Skeletal muscle satellite cell (primary cell): ENCODE data around the gene DHX15.

ENCODE experiments used
- H3K27me3 ChIP-seq: 2 replicates; pipeline ENCODE4 v1.7.0; 2013; ENCODE audit warnings: low read length; ENCODE audit not compliant: control insufficient read depth, insufficient read depth
- H3K36me3 ChIP-seq: 2 replicates; pipeline ENCODE4 v1.7.0; 2013; ENCODE audit warnings: mild to moderate bottlenecking, control low read depth, low read length; ENCODE audit not compliant: insufficient read depth
- H3K4me1 ChIP-seq: 2 replicates; pipeline ENCODE4 v1.7.0; 2013; ENCODE audit warnings: low read length; ENCODE audit not compliant: control insufficient read depth, insufficient read depth
- H3K4me2 ChIP-seq: 2 replicates; pipeline ENCODE4 v1.7.0; 2013; ENCODE audit warnings: mild to moderate bottlenecking, low read length
- H3K4me3 ChIP-seq: 2 replicates; pipeline ENCODE4 v1.7.0; 2013; ENCODE audit warnings: low read length
- H3K9ac ChIP-seq: 2 replicates; pipeline ENCODE4 v1.7.0; 2013; ENCODE audit warnings: mild to moderate bottlenecking, low read depth, low read length, moderate library complexity
- H3K9me3 ChIP-seq: replicated peaks from 2 replicates; pipeline ENCODE4 v1.7.0; 2013; ENCODE audit warnings: mild to moderate bottlenecking, control low read depth, low read length

The DHX15 gene

DNA sequence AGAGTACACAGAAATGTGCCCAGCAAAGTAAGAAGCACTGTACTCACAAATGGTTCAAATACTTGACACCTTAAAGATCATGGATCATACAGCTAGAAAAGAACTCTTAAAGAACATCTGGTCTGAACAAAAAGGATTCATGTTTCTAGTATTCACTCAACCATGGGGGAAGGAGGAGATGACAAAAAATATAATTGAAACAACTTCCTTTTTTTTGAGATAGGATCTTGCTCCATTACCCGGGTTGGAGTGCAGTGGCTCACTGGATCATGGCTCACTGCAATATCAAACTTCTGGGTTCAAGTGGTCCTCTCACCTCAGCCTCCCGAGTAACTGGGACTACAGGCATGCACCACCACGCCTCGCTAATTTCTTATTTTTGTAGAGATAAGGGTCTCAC is 6.0 kb downstream of the DHX15 start:
- Histone ChIP-seq H3K4me3 (no peak overlapping the region), H3K9me3 (no peaks in the 10 kb centered on the region), H3K27me3 (no peaks in the 10 kb centered on the region), H3K4me1 (peaks cover 11% of the 10 kb centered on the region), H3K4me2 (no peak overlapping the region), H3K9ac (no peak overlapping the region), H3K36me3 (peaks cover 35% of the 10 kb centered on the region)

DNA sequence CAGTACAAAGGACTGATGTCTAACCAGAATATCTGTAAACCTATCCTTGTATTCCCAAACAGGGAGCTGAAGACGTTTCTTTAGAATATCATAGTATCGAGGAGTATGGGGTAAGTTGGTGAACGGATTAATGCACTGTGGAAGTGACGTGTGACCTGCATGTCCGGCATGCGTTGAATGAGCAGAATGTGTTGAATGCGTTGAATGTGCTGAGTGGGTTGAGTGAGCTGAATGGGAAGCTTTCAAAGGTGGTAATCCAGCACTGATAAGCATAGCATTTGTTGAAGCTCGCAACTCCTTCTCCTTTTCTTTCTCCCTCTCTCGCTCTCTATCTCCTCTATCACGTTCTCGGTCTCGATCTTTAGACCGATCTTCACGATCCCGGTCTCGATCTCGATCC is 8.1 kb downstream of the DHX15 start:
- Histone ChIP-seq H3K27me3 (no peaks in the 10 kb centered on the region), H3K9ac (no peak overlapping the region), H3K4me3 (no peak overlapping the region), H3K36me3 (peaks cover 51% of the 10 kb centered on the region), H3K4me1 (no peaks in the 10 kb centered on the region), H3K9me3 (no peaks in the 10 kb centered on the region), H3K4me2 (no peak overlapping the region)

DNA sequence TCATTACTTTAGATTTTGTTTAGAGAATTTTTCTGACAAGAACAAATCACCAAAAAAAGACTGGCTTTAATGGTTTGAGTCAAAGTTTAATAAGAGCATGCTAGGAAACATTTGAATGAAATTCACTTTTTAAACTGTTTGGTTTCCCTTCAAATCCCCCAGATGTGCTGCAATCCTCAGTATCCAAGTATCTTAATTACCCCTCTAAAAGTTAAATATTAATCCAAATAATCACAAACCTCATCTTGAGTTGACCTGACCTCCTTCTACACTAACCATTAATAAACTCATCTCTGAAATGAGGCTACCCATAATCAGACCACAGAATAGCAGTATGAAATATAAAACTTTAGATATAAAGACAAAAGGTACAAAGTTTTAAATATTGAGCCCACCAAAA is 10.1 kb downstream of the DHX15 start:
- peaks cover 64% of the 10 kb centered on the region for H3K36me3 ChIP-seq
- H3K9me3 ChIP-seq = no peaks in the 10 kb centered on the region
- H3K9ac ChIP-seq = no peak overlapping the region

DNA sequence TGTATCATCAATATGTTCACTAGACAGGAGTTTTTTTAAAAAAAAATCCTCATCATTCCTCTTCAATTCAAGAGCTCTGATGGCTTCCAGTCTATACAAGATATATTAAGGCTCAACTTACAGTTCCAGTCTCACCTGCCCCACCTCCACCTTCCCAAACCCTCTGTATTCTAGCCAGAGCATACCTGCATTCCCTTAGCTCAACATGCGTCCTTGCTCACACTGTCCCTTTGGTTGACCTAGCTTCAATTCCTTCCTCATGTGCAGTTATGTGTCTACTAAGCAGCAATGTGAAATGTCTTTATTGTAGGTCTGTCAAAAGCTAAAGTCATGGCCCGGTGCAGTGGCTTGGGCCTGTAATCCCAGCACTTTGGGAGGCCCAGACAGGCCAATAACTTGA is 10.8 kb downstream of the DHX15 start:
- Histone ChIP-seq H3K9me3 (no peaks in the 10 kb centered on the region), H3K4me3 (no peak overlapping the region), H3K4me2 (no peak overlapping the region), H3K9ac (no peak overlapping the region), H3K36me3 (peaks cover 64% of the 10 kb centered on the region), H3K4me1 (peaks cover 2% of the 10 kb centered on the region), H3K27me3 (no peaks in the 10 kb centered on the region)

More for the DNA sequence above, 10.1 kb downstream of the DHX15 start:
- no peaks in the 10 kb centered on the region for H3K27me3 ChIP-seq
- H3K4me3 ChIP-seq = no peak overlapping the region
- H3K4me1 ChIP-seq = no peaks in the 10 kb centered on the region
- no peak overlapping the region for H3K4me2 ChIP-seq

DNA sequence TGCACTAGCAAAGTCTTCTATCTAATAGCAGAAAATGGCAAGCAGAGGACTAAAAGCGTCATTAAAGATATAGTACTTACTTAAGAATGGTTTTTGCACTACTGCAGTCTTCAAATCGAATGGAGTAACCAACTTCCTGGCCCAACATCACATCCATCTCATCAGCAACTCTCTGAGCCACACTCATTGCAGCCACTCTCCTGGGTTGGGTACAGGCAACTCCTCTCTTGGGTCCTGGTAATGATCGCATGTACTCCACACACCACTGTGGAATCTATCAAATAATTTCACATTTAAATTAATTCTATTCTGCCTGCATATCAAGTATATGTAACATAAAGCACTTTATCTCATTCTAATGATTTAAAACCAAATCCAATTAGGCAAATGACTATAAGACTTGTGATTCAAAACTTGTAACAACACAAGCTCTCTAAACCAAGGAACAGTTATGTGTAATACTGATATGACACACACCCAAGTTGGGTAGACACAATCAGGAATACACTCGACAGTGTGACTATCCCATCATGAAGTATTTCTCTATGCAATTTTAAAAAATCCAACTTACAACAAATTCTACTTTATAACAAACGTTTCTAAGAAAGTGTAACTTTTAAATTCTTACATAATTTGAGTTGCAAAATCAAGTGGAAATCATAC is 13.6 kb downstream of the DHX15 start:
- H3K36me3 ChIP-seq = peaks cover 53% of the 10 kb centered on the region
- H3K27me3 ChIP-seq = no peaks in the 10 kb centered on the region
- no peak overlapping the region for H3K4me2 ChIP-seq
- no peak overlapping the region for H3K9ac ChIP-seq
- H3K4me1 ChIP-seq = peaks cover 9% of the 10 kb centered on the region
- no peak overlapping the region for H3K4me3 ChIP-seq
- no peaks in the 10 kb centered on the region for H3K9me3 ChIP-seq

DNA sequence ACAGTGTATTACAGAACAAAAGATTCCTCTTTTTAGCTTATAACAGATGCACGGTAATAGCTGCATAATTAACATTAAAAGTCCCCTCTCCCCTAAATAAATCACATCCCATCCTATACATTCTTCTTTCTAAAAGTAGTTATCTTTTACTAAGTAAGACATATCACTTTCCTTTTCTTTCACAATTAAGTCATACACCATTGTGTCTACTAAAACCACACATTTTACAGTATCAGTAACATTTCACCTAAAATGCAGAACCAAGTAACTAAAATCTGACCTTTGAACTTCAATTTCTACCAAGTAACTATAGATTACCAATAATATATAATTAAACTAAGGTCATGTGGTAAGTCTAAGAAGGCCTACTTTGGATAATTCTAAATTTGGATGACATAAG is 14.2 kb downstream of the DHX15 start:
- H3K4me1 ChIP-seq = peaks cover 10% of the 10 kb centered on the region
- H3K4me2 ChIP-seq = no peak overlapping the region
- H3K36me3 ChIP-seq = peaks cover 49% of the 10 kb centered on the region
- no peak overlapping the region for H3K9ac ChIP-seq
- H3K4me3 ChIP-seq = no peak overlapping the region
- no peaks in the 10 kb centered on the region for H3K9me3 ChIP-seq
- H3K27me3 ChIP-seq = no peaks in the 10 kb centered on the region

DNA sequence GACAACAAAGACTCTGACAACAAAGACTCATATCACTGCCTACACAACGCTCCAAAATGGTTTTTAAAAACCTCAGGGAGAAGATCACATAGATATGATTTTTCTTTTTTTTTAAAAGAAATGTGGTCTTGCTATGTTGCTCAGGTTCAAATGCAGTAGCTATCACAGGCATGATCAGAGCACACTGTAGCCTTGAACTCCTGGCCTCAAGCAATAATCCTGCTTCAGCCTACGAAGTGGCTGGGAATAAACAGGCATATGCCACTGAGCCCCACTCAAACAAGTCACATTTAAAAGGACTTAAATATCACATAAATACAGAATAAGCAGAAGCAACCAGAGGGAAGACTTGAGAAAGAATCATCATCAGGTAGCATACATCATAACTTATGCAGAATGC is 14.7 kb downstream of the DHX15 start:
- H3K9me3 ChIP-seq = no peaks in the 10 kb centered on the region
- no peak overlapping the region for H3K9ac ChIP-seq
- H3K4me2 ChIP-seq = no peak overlapping the region
- no peaks in the 10 kb centered on the region for H3K27me3 ChIP-seq
- no peak overlapping the region for H3K4me3 ChIP-seq
- H3K36me3 ChIP-seq = peaks cover 43% of the 10 kb centered on the region
- H3K4me1 ChIP-seq = peaks cover 15% of the 10 kb centered on the region

DNA sequence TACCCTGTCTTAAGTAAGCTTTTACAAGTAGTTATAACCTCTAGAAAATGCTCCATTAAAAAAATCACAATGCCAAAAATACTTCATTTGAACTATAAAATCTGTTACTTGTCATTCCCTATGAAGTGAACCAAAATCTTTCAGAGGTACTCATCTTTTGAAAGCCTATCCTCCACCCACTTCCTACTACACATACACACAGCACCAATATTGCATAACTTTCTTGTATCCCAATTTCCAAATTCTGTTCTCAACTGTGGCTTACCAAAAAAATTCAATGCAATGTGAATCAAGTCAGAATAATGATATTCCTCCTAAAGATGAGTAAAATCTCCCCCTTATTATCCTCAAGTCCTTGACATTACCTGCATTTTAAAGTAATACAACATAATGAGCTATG is 15.9 kb downstream of the DHX15 start:
- no peaks in the 10 kb centered on the region for H3K9me3 ChIP-seq
- peaks cover 17% of the 10 kb centered on the region for H3K4me1 ChIP-seq
- H3K4me2 ChIP-seq = no peak overlapping the region
- no peak overlapping the region for H3K9ac ChIP-seq
- peaks cover 40% of the 10 kb centered on the region for H3K36me3 ChIP-seq
- no peak overlapping the region for H3K4me3 ChIP-seq
- no peaks in the 10 kb centered on the region for H3K27me3 ChIP-seq

DNA sequence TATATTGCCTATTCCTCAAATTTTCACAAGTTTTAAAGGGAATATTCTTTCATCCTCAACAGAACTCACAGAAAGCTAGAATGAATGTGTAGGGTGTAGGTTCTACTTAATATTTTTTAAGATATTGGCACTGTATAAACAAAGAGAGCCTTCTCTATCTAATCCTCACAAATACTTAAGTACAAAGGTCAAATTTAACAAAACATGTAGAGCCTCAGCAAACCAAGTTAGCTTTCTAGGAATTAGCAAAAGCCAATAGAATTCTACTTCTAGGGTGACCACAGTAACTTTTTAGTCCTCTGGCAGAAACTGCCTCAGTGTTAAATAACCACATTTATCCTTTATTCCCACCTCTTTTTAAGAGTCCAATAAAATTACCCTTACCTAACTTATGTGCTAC is 19.3 kb downstream of the DHX15 start:
- no peak overlapping the region for H3K4me2 ChIP-seq
- no peaks in the 10 kb centered on the region for H3K9me3 ChIP-seq
- no peak overlapping the region for H3K4me3 ChIP-seq
- H3K9ac ChIP-seq = no peak overlapping the region
- no peaks in the 10 kb centered on the region for H3K27me3 ChIP-seq
- peaks cover 28% of the 10 kb centered on the region for H3K4me1 ChIP-seq
- peaks cover 27% of the 10 kb centered on the region for H3K36me3 ChIP-seq

DNA sequence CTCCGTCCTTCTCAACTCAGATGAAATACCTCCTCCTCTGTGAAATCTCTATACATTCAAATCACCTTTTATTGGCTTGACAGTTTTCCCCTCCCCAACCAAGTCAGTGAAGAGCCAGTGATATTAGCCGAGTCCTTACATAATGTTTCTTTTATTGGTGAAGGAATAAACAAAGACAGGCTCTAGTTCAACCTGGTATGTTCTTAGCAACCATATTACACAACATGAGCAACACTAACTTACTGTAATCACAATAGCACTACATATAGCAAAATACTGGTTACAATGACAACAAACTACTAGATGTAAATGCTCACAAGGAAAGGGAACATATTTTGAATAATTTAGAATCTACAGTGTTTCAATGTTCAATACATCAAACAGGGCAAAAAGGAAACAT is 19.9 kb downstream of the DHX15 start:
- H3K4me2 ChIP-seq = no peak overlapping the region
- H3K4me3 ChIP-seq = no peak overlapping the region
- H3K9me3 ChIP-seq = no peaks in the 10 kb centered on the region
- peaks cover 32% of the 10 kb centered on the region for H3K4me1 ChIP-seq
- H3K9ac ChIP-seq = no peak overlapping the region
- H3K27me3 ChIP-seq = no peaks in the 10 kb centered on the region
- H3K36me3 ChIP-seq = peaks cover 25% of the 10 kb centered on the region

DNA sequence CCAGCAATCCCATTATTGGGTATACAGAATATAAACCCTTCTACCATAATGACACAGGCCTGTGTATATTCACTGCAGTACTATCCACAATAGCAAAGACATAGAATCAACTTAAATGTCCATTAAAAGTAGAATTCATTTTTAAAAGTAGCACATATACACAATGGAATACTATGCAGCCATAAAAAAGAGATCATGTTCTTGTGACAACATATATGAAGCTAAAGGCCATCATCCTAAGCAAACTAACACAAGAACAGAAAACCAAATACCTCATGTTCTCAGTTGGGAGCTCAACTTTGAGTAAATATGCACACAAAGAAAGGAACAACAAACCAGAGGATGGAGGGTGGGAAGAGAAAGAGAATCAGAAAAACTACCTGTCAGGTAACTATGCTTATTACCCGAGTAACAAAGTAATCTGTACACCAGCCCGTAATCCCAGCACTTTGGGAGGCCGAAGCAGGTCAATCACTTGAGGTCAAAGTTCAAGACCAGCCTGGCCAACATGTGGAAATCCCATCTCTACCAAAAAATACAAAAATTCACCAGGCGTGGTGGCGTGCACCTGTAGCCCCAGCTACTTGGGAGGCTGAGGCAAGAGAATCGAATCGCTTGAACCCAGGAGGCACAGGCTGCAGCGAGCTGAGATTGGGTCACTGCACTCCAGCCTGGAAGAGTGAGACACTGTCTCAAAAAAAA is 22.8 kb downstream of the DHX15 start:
- Histone ChIP-seq H3K9me3 (no peaks in the 10 kb centered on the region), H3K4me2 (peak overlapping the region; percentile 26), H3K4me3 (no peak overlapping the region), H3K9ac (no peak overlapping the region), H3K4me1 (peaks cover 50% of the 10 kb centered on the region), H3K27me3 (no peaks in the 10 kb centered on the region), H3K36me3 (peaks cover 20% of the 10 kb centered on the region)

DNA sequence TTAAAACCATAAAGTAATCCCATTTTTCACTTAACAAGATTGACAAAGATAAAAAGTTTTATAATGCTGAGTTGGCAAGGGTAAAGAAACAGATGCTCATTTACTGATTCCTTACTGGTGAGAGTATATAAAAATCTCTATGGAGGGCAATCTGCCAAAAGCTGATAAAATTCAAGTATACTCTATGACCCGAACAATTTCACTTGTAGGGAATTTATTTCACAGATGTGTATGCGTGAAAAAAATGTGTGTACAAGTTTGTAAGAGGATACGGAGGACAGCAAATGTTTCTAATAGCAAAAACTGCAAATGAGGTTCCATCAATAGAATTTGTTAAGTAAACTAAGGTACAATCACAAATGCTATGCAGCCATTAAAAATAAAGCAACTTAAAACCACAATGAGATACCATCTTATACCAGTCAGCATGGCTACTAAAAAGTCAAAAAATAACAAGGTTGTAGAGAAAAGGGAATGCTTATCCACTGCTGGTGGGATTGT is 23.4 kb downstream of the DHX15 start:
- no peaks in the 10 kb centered on the region for H3K27me3 ChIP-seq
- peaks cover 21% of the 10 kb centered on the region for H3K36me3 ChIP-seq
- no peaks in the 10 kb centered on the region for H3K9me3 ChIP-seq
- peak overlapping the region; percentile 26 for H3K4me2 ChIP-seq
- H3K9ac ChIP-seq = no peak overlapping the region
- peaks cover 50% of the 10 kb centered on the region for H3K4me1 ChIP-seq
- H3K4me3 ChIP-seq = no peak overlapping the region
